Islet precursor cell (in vitro differentiated cells): ENCODE results near the gene CHPF.

Experiments
- DNase-seq: peaks from one replicate; pipeline ENCODE4 v3.0.0-alpha.2; 2018

The CHPF gene

DNA sequence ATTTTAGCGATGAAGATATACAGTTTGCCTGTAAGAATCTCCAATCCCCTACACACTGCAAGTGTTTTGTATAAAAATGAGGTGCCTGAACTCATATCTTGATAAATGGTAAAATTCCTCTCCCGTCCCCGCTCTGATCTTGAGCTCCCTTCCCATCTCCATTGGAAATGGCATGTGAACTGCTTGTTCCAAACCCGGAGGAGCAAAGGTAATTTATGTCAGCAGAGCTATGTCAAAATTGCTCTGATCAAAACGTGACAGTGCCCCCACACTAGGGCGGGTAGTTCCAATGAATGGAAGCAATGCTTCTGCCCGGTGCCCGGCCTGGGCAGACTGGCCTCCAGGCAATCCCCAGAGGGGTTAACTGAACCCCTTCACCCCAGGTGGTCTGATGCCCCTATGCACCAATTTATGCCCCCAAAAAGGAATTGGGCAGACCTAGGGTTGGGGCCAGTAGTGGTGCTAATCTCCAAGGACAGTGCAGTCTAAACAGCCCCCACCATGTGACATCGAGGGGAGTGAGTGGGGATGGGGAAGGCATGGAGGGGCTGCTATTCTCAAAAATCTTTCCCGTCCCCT lies 48.6 kb downstream of the CHPF start:
- no peak for DNase-seq

DNA sequence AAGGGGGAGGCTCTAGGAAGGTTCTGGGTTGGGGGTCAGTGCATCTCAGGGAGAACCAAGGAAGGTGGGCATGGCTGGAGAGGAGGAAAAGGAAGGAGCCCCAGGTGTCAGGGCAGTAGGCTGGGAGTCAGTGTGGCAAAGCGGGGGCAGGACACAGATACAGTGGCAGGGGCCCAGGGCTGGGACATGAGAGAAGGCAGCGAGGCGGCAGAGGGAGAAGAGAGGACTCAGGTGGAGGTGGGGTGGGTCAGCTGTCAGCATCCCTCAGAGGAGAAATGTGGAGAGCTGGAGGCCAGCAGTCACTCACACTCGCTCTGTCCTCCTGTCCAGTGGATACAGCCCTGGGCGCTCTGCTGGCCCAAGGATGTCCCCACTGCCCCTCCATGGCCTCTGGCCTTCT lies 50.5 kb downstream of the CHPF start:
- DNase-seq = no peak

DNA sequence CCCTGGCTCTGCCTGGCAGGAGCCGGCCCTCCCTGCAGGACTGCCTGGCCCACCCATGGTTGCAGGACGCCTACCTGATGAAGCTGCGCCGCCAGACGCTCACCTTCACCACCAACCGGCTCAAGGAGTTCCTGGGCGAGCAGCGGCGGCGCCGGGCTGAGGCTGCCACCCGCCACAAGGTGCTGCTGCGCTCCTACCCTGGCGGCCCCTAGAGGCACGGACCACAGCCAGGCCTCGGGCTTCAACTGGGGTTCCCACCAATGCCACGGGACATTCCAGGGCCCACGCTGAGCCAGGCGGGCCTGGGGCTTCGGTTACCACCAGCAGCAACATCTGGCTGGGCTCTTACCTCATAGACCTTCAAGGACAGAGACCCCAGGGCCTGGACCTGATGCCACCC lies 51.0 kb downstream of the CHPF start:
- DNase-seq = peak; percentile 73

DNA sequence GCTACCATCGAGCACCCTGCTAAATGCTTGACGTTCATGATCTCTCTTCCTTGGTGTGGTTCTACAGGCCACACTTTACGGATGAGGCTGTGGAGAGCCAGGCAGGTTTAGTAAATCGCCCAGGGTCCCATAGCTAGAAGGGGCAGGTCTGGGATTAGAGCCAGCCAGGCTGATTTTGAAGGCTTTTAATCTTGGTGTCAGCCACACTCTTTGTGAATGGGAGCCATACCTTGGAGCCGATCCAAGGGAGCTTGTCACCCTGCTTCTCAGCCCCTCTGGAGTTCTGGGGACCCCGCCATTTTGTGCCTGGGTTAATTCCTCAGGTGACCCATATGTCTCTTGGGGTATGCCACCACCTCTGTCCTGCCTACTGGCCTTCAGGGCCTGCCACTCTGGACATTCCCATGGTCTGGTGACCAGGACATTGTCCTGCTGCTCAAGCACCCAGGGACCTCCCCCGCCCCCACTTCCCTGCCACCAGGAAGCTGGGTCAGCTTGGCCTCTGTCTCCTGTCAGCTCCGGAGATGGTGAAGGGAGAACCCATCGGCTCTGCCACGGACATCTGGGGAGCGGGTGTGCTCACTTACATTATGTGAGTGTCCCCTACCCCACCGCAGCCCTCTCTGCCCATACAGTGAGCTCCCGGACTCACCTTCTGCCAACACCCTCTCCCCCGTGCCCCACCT lies 52.2 kb downstream of the CHPF start:
- DNase-seq = no peak

DNA sequence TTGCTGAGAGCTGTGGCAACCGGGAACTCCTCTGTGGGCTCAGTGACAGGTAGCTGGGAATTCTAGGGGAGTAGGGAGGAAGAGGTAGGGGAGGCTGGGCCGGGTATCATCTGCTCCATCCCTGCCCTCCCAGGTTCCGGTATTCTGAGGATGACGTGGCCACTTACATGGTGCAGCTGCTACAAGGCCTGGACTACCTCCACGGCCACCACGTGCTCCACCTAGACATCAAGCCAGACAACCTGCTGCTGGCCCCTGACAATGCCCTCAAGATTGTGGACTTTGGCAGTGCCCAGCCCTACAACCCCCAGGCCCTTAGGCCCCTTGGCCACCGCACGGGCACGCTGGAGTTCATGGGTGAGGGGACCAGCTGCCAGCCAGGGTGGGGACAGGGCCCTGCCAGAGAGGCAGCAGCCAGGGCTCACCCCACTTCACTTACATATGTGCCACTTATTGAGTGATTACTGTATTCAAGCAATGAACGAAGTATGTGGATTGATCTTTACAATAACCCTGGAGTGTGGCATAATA lies 52.9 kb downstream of the CHPF start:
- no peak for DNase-seq

DNA sequence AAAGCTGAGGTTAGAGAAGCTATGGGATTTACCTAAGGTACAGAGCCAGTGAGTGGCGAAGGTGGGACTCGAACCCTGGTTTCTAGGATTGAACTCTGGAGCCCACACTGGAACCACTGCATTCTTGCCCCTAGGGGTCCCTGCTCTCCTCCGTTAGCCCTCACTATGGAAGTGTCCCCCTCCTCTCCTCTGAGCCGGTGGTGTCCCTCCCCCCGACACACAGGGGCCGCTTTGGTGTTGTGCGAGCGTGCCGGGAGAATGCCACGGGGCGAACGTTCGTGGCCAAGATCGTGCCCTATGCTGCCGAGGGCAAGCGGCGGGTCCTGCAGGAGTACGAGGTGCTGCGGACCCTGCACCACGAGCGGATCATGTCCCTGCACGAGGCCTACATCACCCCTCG lies 53.4 kb downstream of the CHPF start:
- no peak for DNase-seq

DNA sequence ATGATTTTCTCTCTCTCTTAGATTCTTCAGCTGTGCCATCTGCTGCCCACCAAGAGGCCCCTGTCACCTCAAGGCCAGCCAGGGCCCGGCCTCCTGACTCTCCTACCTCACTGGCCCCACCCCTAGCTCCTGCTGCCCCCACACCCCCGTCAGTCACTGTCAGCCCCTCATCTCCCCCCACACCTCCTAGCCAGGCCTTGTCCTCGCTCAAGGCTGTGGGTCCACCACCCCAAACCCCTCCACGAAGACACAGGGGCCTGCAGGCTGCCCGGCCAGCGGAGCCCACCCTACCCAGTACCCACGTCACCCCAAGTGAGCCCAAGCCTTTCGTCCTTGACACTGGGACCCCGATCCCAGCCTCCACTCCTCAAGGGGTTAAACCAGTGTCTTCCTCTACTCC lies 54.3 kb downstream of the CHPF start:
- DNase-seq = no peak
